K562 (cell line): ENCODE measurements around the gene TLR6. TPM values are rescaled to one million over a fixed set of nuclear protein-coding genes. Genes with fewer than 3 reads are reported as not detected.

Source experiments
- ATAC-seq: fragments of 200-7000 bp; cut with Tn5 transposase; 3 replicates; pipeline ENCODE4 v1.9.1; 2020; ENCODE audit warnings: moderate library complexity
- BruUV-seq: library from RNA; stranded (reverse); fragments of 400-500 nt; replicated peaks from 2 replicates; lab custom pipeline; 2021; lab: Mats Ljungman, UMichigan
- CTCF ChIA-PET: fragments of 300-600 bp; formaldehyde crosslinking; extraction: SDS; loops from one replicate; lab custom pipeline; 2021; ENCODE audit warnings: low intra/inter-chr PET ratio; lab: Yijun Ruan, JAX
- POLR2A ChIA-PET: fragments of 300-600, 350-650 bp; sonication (Branson Sonifier 250); formaldehyde crosslinking; extraction: SDS; loops from one replicate; lab custom pipeline; 2021; ENCODE audit warnings: antibody characterized with exemption, inconsistent platforms; lab: Yijun Ruan, JAX
- DNase-seq, 4 experiments: peaks; one replicate each; pipeline versions ENCODE4 v3.0.0 to v3.0.0-alpha.2; 2011 to 2018; ENCODE audit warnings: low spot score in 3 of 4, mixed read lengths in 3 of 4; ENCODE audit errors: extremely low read depth in 1 of 4
- FAIRE-seq: peaks from 2 replicates; lab custom pipeline; 2011; peaks lifted over from hg19 to GRCh38; lab: Jason Lieb, UNC
- H2AFZ ChIP-seq: 2 replicates; pipeline ENCODE4 v1.6.0; 2011; ENCODE audit warnings: low read depth, low read length, control low read depth, inconsistent platforms
- H3K27ac ChIP-seq: fragments of 200-600 bp; 3 replicates; pipeline ENCODE4 v1.8.0; 2011; ENCODE audit warnings: low read depth, mild to moderate bottlenecking, control low read depth, inconsistent platforms, low read length, moderate library complexity, mixed read lengths; ENCODE audit errors: extremely low read depth
- H3K27me3 ChIP-seq, 2 experiments: fragments of 300-600 bp in 1 of 2; 2 replicates in 1 of 2; 3 replicates in 1 of 2; pipeline versions ENCODE4 v1.6.0 to v1.8.0; 2011; ENCODE audit warnings: inconsistent platforms in 2 of 2, low read length in 2 of 2, mild to moderate bottlenecking in 1 of 2, mixed read lengths in 1 of 2, moderate library complexity in 1 of 2; ENCODE audit not compliant: control insufficient read depth in 2 of 2, insufficient read depth in 2 of 2
- H3K36me3 ChIP-seq: fragments of 300-600 bp; 3 replicates; pipeline ENCODE4 v1.8.0; 2011; ENCODE audit warnings: mild to moderate bottlenecking, low read length, inconsistent platforms; ENCODE audit not compliant: control insufficient read depth, insufficient read depth
- H3K4me1 ChIP-seq, 2 experiments: fragments of 200-600 bp in 1 of 2; replicated peaks in 1 of 2; 2 replicates in 1 of 2; 3 replicates in 1 of 2; pipeline versions ENCODE4 v1.5.1 to v1.8.0; 2011; ENCODE audit warnings: inconsistent platforms in 2 of 2, low read length in 2 of 2, mild to moderate bottlenecking in 1 of 2, mixed read lengths in 1 of 2, moderate library complexity in 1 of 2; ENCODE audit not compliant: control insufficient read depth in 2 of 2, insufficient read depth in 2 of 2
- H3K4me2 ChIP-seq: 2 replicates; pipeline ENCODE4 v1.6.1; 2011; ENCODE audit warnings: low read length, control low read depth, inconsistent platforms, mixed read lengths; ENCODE audit not compliant: insufficient read depth
- H3K4me3 ChIP-seq: fragments of 200-600 bp; sonication (generic), shearing (Covaris generic); 2 replicates; pipeline ENCODE4 v1.5.1; 2016; ENCODE audit warnings: control low read depth, inconsistent platforms
- H3K79me2 ChIP-seq: fragments of 200-600 bp; 3 replicates; pipeline ENCODE4 v1.8.0; 2011; ENCODE audit warnings: low read length, inconsistent platforms; ENCODE audit not compliant: control insufficient read depth, insufficient read depth
- H3K9ac ChIP-seq, 2 experiments: 2 replicates each; pipeline versions ENCODE4 v1.6.0 to v1.6.1; 2011; ENCODE audit warnings: low read depth in 2 of 2, low read length in 2 of 2, control low read depth in 1 of 2, inconsistent platforms in 1 of 2, mild to moderate bottlenecking in 1 of 2, mixed read lengths in 1 of 2; ENCODE audit not compliant: insufficient read depth in 1 of 2
- H3K9me1 ChIP-seq: one replicate; pipeline ENCODE4 v1.6.0; 2011; ENCODE audit warnings: inconsistent platforms, mild to moderate bottlenecking, low read length, moderate library complexity; ENCODE audit not compliant: control insufficient read depth, insufficient read depth
- H3K9me3 ChIP-seq: replicated peaks from 2 replicates; pipeline ENCODE4 v1.5.1; 2011; ENCODE audit warnings: low read depth, low read length, inconsistent platforms; ENCODE audit not compliant: control insufficient read depth, insufficient read depth
- H4K20me1 ChIP-seq: replicated peaks from 2 replicates; pipeline ENCODE4 v1.6.1; 2011; ENCODE audit warnings: low read length, inconsistent platforms, mixed read lengths; ENCODE audit not compliant: control insufficient read depth, insufficient read depth
- CGGBP1 ChIP-seq: fragments of 250-450 bp; sonication (Bioruptor Pico); IDR thresholded peaks from 2 replicates; pipeline ENCODE4 v1.9.0; 2021; ENCODE audit warnings: mild to moderate bottlenecking
- CTCF ChIP-seq, 3 experiments: IDR thresholded peaks in 2 of 3; conservative IDR thresholded peaks in 1 of 3; 2 replicates each; pipeline ENCODE4 v1.5.1; 2011 to 2012; ENCODE audit warnings: low read length in 3 of 3, mild to moderate bottlenecking in 3 of 3, control low read depth in 2 of 3, improper control_type of control experiment in 1 of 3, inconsistent platforms in 1 of 3, low read depth in 1 of 3, mixed read lengths in 1 of 3, moderate library complexity in 1 of 3; ENCODE audit not compliant: insufficient read depth in 2 of 3
- WGBS: fragments of 100-300 bp; shearing (Covaris generic); methylation state at CpG from one replicate; pipeline ENCODE4 v1.1.6; 2016; ENCODE audit warnings: low coverage, mixed read lengths; ENCODE audit not compliant: insufficient coverage; ENCODE audit errors: missing lambda C conversion rate; 5-methylcytosine and 5-hydroxymethylcytosine counted together
- in situ Hi-C: fragments of 300-500 bp; cut with MboI; formaldehyde crosslinking; loops from 4 replicates; pipeline ENCODE4 v1.15.0; 2018; ENCODE audit warnings: inconsistent platforms, mixed read lengths
- intact Hi-C: fragments of 100-400 bp; cut with micrococcal nuclease; formaldehyde crosslinking; loops from 2 replicates; pipeline ENCODE4 v1.14.2; 2022
- polyA plus RNA-seq, 8 experiments: library from polyadenylated mRNA; depleted of rRNA in 4 of 8; stranded (reverse) in 5 of 8; unstranded in 3 of 8; fragments of >200 nt; fragmentation: Nextera tagmentation in 2 of 8; fragmentation: Illumina TruSeq in 1 of 8; extraction: Ambion mirVana in 2 of 8; extraction: Trizol in 1 of 8; gene quantifications; 2 replicates each; pipeline versions ENCODE4 v1.2.1 to v1.2.3, GENCODE V29; 2011 to 2014; ENCODE audit warnings: inconsistent platforms in 1 of 8, missing spikeins in 1 of 8
- total RNA-seq, 7 experiments: library from RNA; depleted of rRNA in 6 of 7; stranded (reverse); fragments of >200 nt in 6 of 7; fragmentation: Illumina TruSeq in 2 of 7; extraction: Trizol in 2 of 7; gene quantifications; 2 replicates each; pipeline versions ENCODE4 v1.2.1 to v1.2.3, GENCODE V29; 2011 to 2021; ENCODE audit warnings: low replicate concordance in 1 of 7

TLR6 gene
- total and polyA plus RNA-seq, 9 of the 15 experiments (the other 6 are each of a cell fraction or from before 2014, with no cell fraction given): 0.08 to 1.9 (median 0.91) TPM

GRCh38 chr4:38894322-38894982 lies 37.8 kb upstream of the TLR6 start:
- Histone ChIP-seq H3K9me1 (no peaks in the 10 kb centered on the region), H3K79me2 (no peaks in the 10 kb centered on the region), H2AFZ (no peak overlapping the region), H3K27ac (no peak overlapping the region), H3K9ac (no peak overlapping the region), H3K4me2 (no peak overlapping the region), H3K4me1 (no peaks in the 10 kb centered on the region), H3K27me3 (no peaks in the 10 kb centered on the region), H4K20me1 (no peaks in the 10 kb centered on the region), H3K4me3 (no peak overlapping the region), H3K36me3 (no peaks in the 10 kb centered on the region; the same call in 2 of the 3 replicates), H3K9me3 (no peaks in the 10 kb centered on the region)
- in situ Hi-C loops (loop anchor here (25.0 kb wide), 1 partner anchor 718 kb away; no protein-coding TSS in a partner anchor), intact Hi-C loops (loop anchor here (5.0 to 10.0 kb wide), 2 partner anchors 137 to 560 kb away; partner anchors contain the start of genes LIAS and RPL9)
- TF ChIP-seq CTCF (IDR thresholded peaks at IDR 0.05 in 2 of 3, conservative IDR thresholded peaks at IDR 0.05 in 1 of 3; ENCODE audit: insufficient read depth in 2 of 3, low read depth in 1 of 3, low read length in 3 of 3): 0 out of 6 replicates have a peak, but pooled peaks of 2 of the 3 experiments have one; percentile 2
- no peak for TF ChIP-seq CGGBP1 (CRISPR knock-in tag)
- DNase-seq: no peak
- CTCF ChIA-PET: no interaction called here
- no TSS peak for BruUV-seq
- no peak for FAIRE-seq
- ATAC-seq: no peak
- WGBS: 43% methylated on average over 7 of the region's 7 CpGs
- POLR2A ChIA-PET: interaction anchor here (0.6 kb wide), 1 partner anchor 1297 kb away, joined by 3 read pairs; no protein-coding TSS in a partner anchor
